Glutamatergic neuron (in vitro differentiated cells): Measurements from ENCODE around the gene DMXL2. TPM values are rescaled to one million over a fixed set of nuclear protein-coding genes. Genes with fewer than 3 reads are reported as not detected.
A peak's percentile ranks its signal among the peaks of the same experiment; 100 is the strongest.

Experiments
- DNase-seq: peaks from one replicate; pipeline ENCODE4 v3.0.0; 2022
- H3K27ac Mint-ChIP-seq: one replicate; pipeline ENCODE4 v1.8.0; 2020; ENCODE audit warnings: mild to moderate bottlenecking, mixed read lengths, inconsistent platforms; ENCODE audit not compliant: unreplicated experiment
- H3K27me3 Mint-ChIP-seq: one replicate; pipeline ENCODE4 v1.8.0; 2020; ENCODE audit warnings: mild to moderate bottlenecking, moderate library complexity, mixed read lengths, inconsistent platforms; ENCODE audit not compliant: unreplicated experiment
- H3K36me3 Mint-ChIP-seq: one replicate; pipeline ENCODE4 v1.8.0; 2020; ENCODE audit warnings: mild to moderate bottlenecking, mixed read lengths, inconsistent platforms; ENCODE audit not compliant: unreplicated experiment
- H3K4me1 Mint-ChIP-seq: one replicate; pipeline ENCODE4 v1.8.0; 2020; ENCODE audit warnings: mild to moderate bottlenecking, low read depth, mixed read lengths, inconsistent platforms; ENCODE audit not compliant: unreplicated experiment
- H3K4me3 Mint-ChIP-seq: one replicate; pipeline ENCODE4 v1.8.0; 2020; ENCODE audit warnings: mild to moderate bottlenecking, mixed read lengths, inconsistent platforms; ENCODE audit not compliant: unreplicated experiment
- H3K9me3 Mint-ChIP-seq: one replicate; pipeline ENCODE4 v1.8.0; 2020; ENCODE audit warnings: mild to moderate bottlenecking, moderate library complexity, mixed read lengths, inconsistent platforms; ENCODE audit not compliant: unreplicated experiment
- CTCF ChIP-seq: fragments of 200-600 bp; sonication (generic); IDR thresholded peaks from one replicate; pipeline ENCODE4 v1.5.0; 2021; ENCODE audit not compliant: partially characterized antibody, unreplicated experiment
- total RNA-seq: library from RNA; stranded (reverse); fragmentation: NEBNext Ultra II Directional; extraction: Animal tissue kit (Norgen Biotek cat#: 25700); gene quantifications from one replicate; pipeline ENCODE4 v1.2.1, GENCODE V29; 2021; ENCODE audit not compliant: unreplicated experiment

Gene DMXL2
- total RNA-seq, 1 donor from 2014 or later = 48.2 TPM

- H3K27me3 Mint-ChIP-seq = peaks cover 5% of the 10 kb centered on the region
- peak; percentile 62 for DNase-seq
- peaks cover 3% of the 10 kb centered on the region for H3K4me1 Mint-ChIP-seq
- H3K27ac Mint-ChIP-seq = no peak overlapping the region
- H3K9me3 Mint-ChIP-seq = peaks cover 3% of the 10 kb centered on the region
- H3K4me3 Mint-ChIP-seq = no peak overlapping the region
- no peaks in the 10 kb centered on the region for H3K36me3 Mint-ChIP-seq
- TF ChIP-seq CTCF = peak; percentile 78
These were observed 220.6 kb downstream of the DMXL2 start for GRCh38 chr15:51401872-51402517.

- Mint-ChIP-seq H3K27me3 (peaks cover 5% of the 10 kb centered on the region), H3K4me1 (peaks cover 3% of the 10 kb centered on the region), H3K9me3 (peaks cover 3% of the 10 kb centered on the region), H3K27ac (no peak overlapping the region), H3K4me3 (no peak overlapping the region), H3K36me3 (no peaks in the 10 kb centered on the region)
- no peak for TF ChIP-seq CTCF
- no peak for DNase-seq
These were observed 221.4 kb downstream of the DMXL2 start for GRCh38 chr15:51401051-51401780.

- Mint-ChIP-seq H3K27ac (no peak overlapping the region), H3K27me3 (peaks cover 5% of the 10 kb centered on the region), H3K4me1 (peaks cover 3% of the 10 kb centered on the region), H3K36me3 (no peaks in the 10 kb centered on the region), H3K4me3 (no peak overlapping the region), H3K9me3 (peaks cover 3% of the 10 kb centered on the region)
- peak; percentile 55 for DNase-seq
- no peak for TF ChIP-seq CTCF
These were observed 223.9 kb downstream of the DMXL2 start for GRCh38 chr15:51398626-51399025.

Other genes starting within 250 kb of the DMXL2 start
- 219 TPM for gene SCG3, start 58.7 kb upstream of the DMXL2 start, total RNA-seq
- gene LYSMD2, start 114.9 kb upstream of the DMXL2 start, total RNA-seq = 0.78 TPM
- 75.0 TPM for gene TMOD2, start 128.8 kb upstream of the DMXL2 start, total RNA-seq
- gene TMOD3, start 206.9 kb upstream of the DMXL2 start, total RNA-seq = 29.2 TPM